22Rv1 (cell line): Measurements from ENCODE around the gene RNF223.

Experiments
- H3K27ac ChIP-seq: fragments of 450-650 bp; 2 replicates; pipeline ENCODE4 v1.5.1; 2017
- ZFX ChIP-seq: fragments of 450-650 bp; IDR thresholded peaks from 2 replicates; pipeline ENCODE4 v1.6.1; 2017; ENCODE audit warnings: antibody characterized with exemption, borderline replicate concordance
- TF ChIP-seq, protein P1 (sequence below): fragments of 450-650 bp; IDR thresholded peaks from 2 replicates; pipeline ENCODE4 v1.5.1; 2017; ENCODE audit warnings: mild to moderate bottlenecking

The RNF223 gene

DNA sequence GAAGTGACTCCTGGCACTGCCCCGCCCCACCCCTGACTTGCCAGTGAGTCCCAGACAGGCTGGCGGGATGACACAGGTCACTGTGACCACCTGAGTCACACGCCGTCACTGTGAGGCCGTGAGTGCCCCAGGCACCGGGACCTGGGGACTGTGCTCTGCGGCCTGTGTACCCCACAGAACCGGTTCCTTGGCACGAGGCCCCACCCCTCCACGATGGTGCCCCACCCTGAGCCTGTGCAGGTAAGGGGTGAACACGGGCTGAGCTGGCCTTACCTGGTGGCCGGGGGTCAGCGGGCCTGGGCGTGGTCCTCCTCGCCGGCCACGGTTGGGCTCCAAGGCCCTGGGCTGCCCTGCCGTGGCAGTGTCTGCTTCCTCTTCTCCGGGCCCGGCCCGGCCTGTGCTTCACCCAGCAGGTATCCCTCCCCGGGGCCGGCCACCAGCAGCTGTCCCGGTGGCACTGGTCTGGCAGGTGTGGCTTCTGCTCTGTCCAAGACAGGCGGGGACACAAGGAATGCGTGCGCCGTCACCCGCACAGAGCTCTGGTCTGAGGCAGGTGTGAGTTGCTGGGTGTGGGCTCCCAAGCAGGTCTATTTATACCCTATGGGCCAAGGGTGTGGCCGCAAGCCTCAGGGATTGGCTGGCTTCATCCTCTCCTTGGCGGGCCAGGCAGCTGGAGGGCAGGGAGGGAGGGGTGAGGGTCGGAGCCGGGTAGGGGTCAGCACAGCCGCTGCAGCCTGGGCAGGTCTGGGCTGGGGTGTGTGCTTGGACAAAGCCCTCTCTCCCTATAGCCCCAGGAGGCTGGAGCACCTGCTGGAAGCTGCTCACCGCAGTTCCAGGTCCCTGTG lies at the start of gene RNF223:
Gene RNF223, minus strand, starts transcription at position 564 of the 845 bp plus-strand sequence. CDS start 1,740 bp downstream, outside the sequence.
- TF ChIP-seq, protein P1, sequence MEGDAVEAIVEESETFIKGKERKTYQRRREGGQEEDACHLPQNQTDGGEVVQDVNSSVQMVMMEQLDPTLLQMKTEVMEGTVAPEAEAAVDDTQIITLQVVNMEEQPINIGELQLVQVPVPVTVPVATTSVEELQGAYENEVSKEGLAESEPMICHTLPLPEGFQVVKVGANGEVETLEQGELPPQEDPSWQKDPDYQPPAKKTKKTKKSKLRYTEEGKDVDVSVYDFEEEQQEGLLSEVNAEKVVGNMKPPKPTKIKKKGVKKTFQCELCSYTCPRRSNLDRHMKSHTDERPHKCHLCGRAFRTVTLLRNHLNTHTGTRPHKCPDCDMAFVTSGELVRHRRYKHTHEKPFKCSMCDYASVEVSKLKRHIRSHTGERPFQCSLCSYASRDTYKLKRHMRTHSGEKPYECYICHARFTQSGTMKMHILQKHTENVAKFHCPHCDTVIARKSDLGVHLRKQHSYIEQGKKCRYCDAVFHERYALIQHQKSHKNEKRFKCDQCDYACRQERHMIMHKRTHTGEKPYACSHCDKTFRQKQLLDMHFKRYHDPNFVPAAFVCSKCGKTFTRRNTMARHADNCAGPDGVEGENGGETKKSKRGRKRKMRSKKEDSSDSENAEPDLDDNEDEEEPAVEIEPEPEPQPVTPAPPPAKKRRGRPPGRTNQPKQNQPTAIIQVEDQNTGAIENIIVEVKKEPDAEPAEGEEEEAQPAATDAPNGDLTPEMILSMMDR = no peak
- no peak for TF ChIP-seq ZFX
- peak within 1 kb of the TSS; percentile 59 for H3K27ac ChIP-seq

DNA sequence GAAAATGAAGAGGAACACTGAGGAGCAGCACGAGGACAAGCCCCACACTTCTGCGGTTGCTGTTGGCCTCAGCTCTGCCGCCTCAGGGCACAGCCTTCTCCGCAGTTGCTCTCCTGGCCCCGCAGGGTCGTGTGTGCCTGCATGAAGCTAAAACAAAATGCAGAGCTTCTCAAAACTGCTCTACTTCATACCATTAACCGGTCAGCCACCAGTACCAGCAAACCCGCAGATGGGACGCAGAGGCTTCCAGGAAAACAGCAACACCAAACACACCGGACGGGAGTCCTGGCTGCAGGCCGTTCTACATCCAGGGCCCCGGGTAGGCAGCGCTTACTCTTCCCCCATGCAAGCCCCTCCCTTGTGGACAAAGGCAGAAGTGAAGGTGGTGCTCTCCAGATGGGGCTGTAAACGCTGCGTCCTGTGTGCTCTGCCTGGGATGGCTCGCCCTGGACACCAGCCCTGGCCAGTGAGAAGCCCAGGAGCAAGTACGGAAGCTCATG lies 48.9 kb upstream of the RNF223 start:
- no peak for TF ChIP-seq ZFX
- TF ChIP-seq, protein P1 = no peak
- peak overlapping the region; percentile 37; the same call in 1 of the 2 replicates for H3K27ac ChIP-seq

DNA sequence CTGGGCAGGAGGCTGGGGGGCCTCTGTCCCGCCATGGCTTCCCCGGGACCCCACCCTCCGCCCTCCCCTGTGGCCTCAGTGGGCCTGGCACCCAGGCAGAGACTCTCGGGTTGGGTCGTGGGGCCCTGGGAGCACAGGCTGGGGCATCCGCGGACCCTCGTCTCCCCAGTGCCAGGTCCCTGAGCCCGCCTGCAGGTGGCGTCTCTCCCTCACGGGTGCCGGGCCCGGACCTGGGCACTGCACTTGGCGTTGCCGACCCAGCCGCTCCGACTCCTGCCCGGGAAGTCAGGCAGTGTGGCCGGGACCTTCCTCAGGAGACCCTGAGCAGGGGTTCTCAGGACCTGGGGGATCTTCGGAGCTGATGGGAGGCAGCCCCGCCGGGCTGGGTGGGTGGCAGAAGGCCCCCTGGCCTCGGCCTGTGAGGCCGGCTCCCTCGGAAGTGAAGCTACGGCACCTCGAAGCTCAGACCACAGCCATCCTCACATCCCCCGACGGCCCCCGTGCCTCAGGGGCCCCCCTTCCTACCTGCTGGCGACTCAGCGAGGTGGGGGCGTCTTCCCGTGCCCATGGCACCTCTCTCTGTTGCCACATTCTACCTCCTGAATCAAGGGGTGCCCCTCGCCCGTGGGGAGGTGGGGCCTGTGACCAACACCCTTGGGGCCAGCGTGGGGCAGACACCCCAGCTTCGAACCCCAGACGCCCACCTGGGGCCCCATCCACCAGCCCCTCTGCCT lies 48.1 kb upstream of the RNF223 start:
- TF ChIP-seq, protein P1 = peak; percentile 93
- no peak for TF ChIP-seq ZFX
- 0 out of 2 replicates have a peak overlapping the region, but pooled peaks have one; percentile 37 for H3K27ac ChIP-seq

DNA sequence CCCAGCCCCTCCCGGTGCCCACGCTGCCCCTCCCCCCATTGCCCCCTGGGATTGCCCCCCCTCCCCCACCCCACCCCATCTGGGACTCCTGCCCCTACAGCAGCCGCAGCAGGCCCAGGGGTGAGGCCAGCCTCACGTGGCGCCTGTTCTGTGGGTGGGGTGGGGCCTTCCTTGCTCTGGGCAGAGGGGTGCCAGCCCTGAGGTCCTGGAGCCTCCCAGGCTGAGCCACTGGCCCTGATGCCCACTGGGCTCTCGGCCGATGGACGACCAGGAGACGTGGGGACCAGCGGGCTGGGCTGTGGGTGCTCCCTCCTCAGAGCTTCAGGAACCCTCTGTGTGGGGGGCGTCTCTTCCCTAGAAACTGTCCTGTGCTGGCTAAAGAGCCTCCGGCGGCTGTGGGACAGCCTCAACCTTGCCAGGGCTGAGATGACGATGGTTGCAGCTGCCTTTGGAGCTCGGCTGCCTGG lies 47.5 kb upstream of the RNF223 start:
- no peak overlapping the region for H3K27ac ChIP-seq
- TF ChIP-seq, protein P1 = no peak
- TF ChIP-seq ZFX = no peak

DNA sequence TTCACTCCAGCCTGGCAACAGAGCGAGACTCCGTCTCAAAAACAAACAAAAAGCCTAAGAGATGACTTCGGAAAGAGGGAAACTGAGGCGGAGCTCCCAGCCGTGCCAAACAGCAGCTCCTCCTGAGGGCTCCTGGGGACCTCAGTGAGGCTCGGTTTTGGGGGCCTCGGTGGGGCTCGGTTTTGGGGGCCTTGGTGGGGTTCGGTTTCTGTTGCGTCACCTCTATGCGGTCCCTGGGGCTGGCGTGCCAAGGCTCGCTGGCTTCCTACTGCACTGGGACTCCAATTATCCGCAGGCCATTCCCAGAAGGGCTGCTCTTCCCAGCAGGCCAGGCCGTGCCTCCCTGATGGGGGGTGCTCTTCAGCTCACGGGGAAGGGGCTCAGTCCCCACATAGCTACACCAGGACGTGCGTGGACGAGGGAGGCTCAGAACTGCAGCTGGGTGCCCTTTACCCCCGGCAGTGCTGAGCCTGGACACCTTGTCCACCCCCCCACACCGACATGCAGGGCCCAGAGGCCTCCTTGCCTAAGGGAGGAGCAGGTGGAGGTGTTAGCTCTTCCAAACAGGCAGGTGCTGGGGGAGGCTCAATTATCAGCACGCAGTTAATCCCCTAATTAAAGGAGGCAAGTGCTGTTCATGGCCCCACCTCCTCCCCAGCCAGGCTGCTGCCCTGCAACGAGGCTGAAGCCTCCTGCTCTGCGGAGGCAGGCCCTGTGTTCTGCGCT lies 46.9 kb upstream of the RNF223 start:
- no peak for TF ChIP-seq ZFX
- TF ChIP-seq, protein P1 = no peak
- H3K27ac ChIP-seq = no peak overlapping the region

DNA sequence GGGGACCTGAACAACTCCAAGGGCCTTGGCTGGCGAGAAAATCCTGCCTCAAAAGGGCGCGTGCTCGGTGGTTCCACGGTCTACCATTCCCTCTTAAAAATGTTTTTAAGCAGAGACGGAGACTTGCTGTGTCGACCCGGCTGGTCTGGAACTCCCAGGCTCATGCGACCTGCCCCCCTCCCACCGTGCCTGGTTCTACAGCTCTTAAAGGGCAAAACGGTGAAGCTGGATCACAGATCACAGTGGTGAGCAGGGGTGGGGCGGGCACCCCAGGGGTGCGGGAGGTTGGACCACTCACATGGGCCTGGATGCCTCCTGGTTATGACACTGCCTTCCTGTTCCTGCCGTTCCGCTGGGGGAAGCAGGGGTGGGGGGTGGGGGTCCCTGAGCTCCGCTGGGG lies 46.0 kb upstream of the RNF223 start:
- no peak for TF ChIP-seq ZFX
- TF ChIP-seq, protein P1 = no peak
- no peak overlapping the region for H3K27ac ChIP-seq
